Urinary bladder (tissue), 4 donors: Measurements from ENCODE around the gene PALD1. TPM values are rescaled to one million over a fixed set of nuclear protein-coding genes. Genes with fewer than 3 reads are reported as not detected.

Experiments used
- DNase-seq: peaks from one replicate; pipeline ENCODE4 v3.0.0-alpha.2; 2015; ENCODE audit errors: extremely low spot score
- H3K27ac ChIP-seq: one replicate; pipeline ENCODE4 v1.5.1; 2013; ENCODE audit warnings: low read depth, mild to moderate bottlenecking, moderate library complexity
- H3K36me3 ChIP-seq: one replicate; pipeline ENCODE4 v1.6.1; 2013; ENCODE audit warnings: mild to moderate bottlenecking, moderate library complexity; ENCODE audit not compliant: insufficient read depth
- H3K4me1 ChIP-seq: one replicate; pipeline ENCODE4 v1.6.1; 2013; ENCODE audit warnings: mild to moderate bottlenecking, moderate library complexity; ENCODE audit not compliant: insufficient read depth
- H3K4me3 ChIP-seq: one replicate; pipeline ENCODE4 v1.5.1; 2013; ENCODE audit warnings: low read depth, low read length
- WGBS: extraction: QIAGEN DNeasy Blood & Tissue Kit; methylation state at CpG from one replicate; pipeline ENCODE4 v1.1.7; 2013; 5-methylcytosine and 5-hydroxymethylcytosine counted together
- polyA plus RNA-seq: library from polyadenylated mRNA; stranded (reverse); fragments of 200-250 nt; gene quantifications from one replicate; pipeline ENCODE4 v1.2.3, GENCODE V29; 2013
- total RNA-seq: library from RNA; depleted of rRNA; stranded (reverse); fragments of >200 nt; gene quantifications from one replicate; pipeline ENCODE4 v1.2.3, GENCODE V29; 2014
- donor health status: healthy with polysubstance abuse.
- donor health status: healthy.

The PALD1 gene
- total and polyA plus RNA-seq, 2 donors = 5.7 to 10.2 TPM

DNA sequence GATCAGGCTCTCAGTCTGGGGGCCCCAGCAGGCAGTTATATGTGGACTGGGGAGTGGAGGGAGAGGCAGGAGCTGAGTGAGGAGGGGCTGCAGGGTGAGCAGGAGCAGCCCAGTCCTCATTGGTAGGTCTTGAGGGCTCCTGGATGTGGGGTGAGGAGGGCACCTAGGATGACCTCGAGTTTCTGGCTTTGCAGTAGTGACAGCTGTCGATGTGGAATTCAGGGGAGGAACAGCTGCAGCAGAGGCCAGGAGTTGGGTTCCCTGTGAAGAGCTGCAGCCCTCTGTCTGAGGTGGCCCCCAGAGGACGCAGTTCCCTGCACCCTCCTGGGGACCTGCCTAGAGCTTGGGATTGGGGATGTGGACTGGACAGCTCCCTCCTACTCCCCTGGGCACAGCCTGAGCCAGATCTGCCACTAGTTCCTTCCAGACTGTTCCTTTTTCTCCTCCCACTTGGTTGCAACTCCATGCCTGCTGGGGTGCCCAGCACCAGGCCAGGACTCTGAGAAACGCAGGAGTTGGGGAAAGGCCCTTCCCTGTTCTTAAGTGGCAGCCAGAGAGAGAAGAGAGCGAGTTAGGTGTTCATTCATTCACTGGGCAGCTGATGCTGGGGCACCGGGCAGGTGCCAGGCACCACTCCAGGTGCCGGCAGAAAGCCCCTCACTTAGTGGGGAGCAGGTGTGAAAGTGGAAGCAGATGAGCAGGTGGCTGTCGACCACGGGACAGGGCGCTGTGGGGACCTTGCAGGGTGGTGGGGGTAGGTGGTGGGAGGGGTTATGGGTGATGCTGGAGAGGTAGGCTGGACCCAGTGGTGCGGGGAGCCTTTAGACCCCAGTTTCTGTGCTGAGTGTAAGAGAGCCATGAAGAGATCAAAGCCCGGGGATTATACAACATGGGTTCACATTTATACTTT, 66.1 kb downstream of the PALD1 start:
- 83% methylated on average over 12 of the region's 12 CpGs for WGBS
- no peak for DNase-seq
- H3K36me3 ChIP-seq = no peaks in the 10 kb centered on the region
- no peak overlapping the region for H3K27ac ChIP-seq
- H3K4me3 ChIP-seq = no peak overlapping the region
- no peaks in the 10 kb centered on the region for H3K4me1 ChIP-seq

DNA sequence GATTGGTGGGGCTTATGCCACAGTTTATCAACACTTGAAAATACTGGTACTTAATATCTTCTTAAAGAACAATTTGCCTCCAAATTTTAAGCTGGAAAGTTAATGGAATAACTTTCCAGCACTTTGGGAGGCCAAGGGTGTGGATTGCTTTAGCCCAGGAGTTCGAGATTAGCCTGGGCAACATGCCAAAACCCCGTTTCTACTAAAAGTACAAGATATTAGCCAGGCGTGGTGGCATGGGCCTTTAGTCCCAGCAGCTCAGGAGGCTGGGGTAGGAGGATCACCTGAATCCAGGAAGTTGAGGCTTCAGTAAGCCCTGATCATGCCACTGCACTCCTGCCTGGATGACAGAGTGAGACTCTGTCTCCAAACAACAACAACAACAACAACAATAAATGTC, 68.0 kb downstream of the PALD1 start:
- 28% methylated on average over 3 of the region's 3 CpGs for WGBS
- no peaks in the 10 kb centered on the region for H3K36me3 ChIP-seq
- no peak overlapping the region for H3K4me3 ChIP-seq
- no peak for DNase-seq
- H3K4me1 ChIP-seq = no peaks in the 10 kb centered on the region
- H3K27ac ChIP-seq = no peak overlapping the region

DNA sequence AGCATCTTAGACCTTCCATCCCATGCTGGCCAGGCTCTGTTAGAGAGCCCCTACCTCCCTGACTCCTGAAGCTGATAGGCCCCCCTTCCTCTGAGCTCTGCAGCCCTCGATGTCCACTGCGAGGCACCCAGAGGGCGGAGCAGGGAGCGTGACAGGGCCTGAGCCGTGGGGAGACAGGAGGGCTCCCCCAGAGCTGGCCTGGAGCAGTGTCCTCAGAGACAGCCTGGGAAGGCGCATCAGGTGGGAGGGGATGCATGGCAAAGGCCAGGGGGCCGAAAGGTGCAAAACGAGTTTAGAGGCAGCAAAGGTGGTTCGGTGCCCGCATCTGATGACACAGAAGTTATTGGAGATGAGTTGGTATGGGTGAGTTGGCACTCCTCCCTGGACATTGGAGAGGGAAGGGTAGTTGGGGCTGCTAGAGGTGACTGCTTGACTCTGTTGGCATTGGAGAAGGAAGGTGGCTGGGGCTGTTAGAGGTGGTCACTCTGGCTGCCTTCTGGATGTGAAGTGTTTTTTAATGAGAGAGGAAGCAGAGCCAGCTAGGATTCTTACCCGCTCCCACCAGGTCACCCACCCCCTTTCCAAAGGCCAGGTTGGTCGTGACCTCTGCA, 70.9 kb downstream of the PALD1 start:
- Histone ChIP-seq H3K4me1 (no peaks in the 10 kb centered on the region), H3K4me3 (no peak overlapping the region), H3K27ac (no peak overlapping the region), H3K36me3 (no peaks in the 10 kb centered on the region)
- WGBS = 82% methylated on average over 12 of the region's 12 CpGs
- DNase-seq = no peak

DNA sequence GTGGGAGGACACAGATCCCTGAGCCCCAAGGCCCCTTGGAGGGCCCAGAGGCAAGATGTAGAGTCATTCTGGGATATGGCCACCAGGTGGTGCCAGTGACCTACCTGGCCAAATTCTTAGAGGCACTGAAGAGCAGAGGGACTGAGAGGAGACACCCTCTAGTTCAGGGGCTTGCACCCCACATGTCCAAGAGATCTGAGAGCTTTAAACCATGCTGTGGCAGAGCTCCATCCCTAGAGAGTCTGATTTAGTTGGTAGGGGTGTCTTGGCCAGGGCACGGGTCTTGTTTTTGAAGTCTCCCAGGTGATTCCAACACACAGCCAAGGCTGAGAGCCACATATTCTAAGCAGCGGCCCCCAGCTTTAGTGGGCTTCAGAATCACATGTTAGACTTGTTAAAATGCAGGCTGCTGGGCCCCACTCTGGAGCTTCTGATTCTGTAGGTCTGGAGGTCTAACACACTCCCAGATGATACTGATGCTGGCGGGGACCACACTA, 71.4 kb downstream of the PALD1 start:
- DNase-seq = no peak
- H3K27ac ChIP-seq = no peak overlapping the region
- 72% methylated on average over 3 of the region's 3 CpGs for WGBS
- H3K4me3 ChIP-seq = no peak overlapping the region
- H3K36me3 ChIP-seq = no peaks in the 10 kb centered on the region
- no peaks in the 10 kb centered on the region for H3K4me1 ChIP-seq

DNA sequence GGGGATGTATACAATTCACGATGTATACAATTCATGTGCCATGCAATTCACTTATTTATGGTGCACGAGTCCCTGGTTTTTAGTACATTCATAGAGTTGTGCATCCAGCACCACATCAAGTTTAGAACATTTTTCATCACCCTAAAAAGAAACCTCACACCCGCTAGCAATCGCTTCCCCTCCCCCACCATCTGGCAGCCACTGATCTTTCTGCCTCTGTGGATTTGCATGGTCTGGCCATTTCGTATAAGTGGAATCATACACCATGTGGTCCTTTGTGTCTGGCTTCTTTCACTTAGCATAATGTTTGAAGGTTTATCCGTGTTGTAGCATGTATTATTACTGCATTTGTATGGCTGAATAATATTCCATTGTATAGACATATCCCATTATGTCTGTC, 71.9 kb downstream of the PALD1 start:
- Histone ChIP-seq H3K4me3 (no peak overlapping the region), H3K4me1 (no peaks in the 10 kb centered on the region), H3K27ac (no peak overlapping the region), H3K36me3 (no peaks in the 10 kb centered on the region)
- no peak for DNase-seq
- WGBS = 80% methylated on average over 6 of the region's 6 CpGs

DNA sequence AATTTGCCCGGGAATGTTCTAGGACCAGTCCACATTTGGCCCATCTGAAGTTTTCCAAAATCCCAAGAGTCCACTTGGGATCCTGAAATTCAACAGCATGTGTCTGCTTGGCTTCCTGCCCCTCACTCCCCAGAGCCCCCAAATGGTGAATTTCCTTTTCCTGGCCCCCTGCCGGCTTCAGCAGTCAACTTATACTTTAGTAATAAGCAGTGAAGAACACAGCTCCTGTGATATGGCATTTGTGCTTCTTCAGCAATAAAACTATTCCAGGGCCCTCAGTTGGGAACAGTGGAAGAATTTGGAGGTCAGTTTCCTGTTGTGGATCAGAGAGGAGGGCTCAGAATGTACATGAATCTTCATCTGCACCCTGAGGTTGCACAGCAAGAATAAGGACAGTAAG, 72.9 kb downstream of the PALD1 start:
- 54% methylated on average over 2 of the region's 2 CpGs for WGBS
- no peak for DNase-seq
- no peaks in the 10 kb centered on the region for H3K36me3 ChIP-seq
- no peaks in the 10 kb centered on the region for H3K4me1 ChIP-seq
- no peak overlapping the region for H3K27ac ChIP-seq
- H3K4me3 ChIP-seq = no peak overlapping the region

DNA sequence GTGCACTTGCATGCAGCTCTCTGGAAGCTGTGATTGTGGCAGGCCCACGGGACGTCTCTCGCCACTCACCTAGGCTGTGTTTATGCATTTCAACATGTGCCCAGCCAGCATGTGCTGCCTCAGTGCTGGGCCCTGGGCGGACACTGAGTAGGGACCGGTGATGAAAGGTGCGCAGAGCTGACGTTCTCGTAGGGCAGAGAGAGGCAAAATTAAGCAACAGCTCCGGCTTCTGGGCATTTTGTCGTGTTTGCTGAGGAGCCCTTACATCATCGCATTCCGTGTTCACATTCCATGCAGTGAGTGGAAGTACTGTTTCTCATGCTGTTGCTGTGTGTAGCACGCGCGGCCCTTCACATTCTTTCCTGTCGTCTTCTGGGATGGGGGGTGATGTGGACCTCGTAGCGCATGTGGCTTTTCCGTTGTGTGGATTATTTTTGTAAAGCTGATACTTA, 73.4 kb downstream of the PALD1 start:
- H3K27ac ChIP-seq = no peak overlapping the region
- H3K4me1 ChIP-seq = no peaks in the 10 kb centered on the region
- 55% methylated on average over 19 of the region's 19 CpGs for WGBS
- H3K36me3 ChIP-seq = no peaks in the 10 kb centered on the region
- no peak for DNase-seq
- H3K4me3 ChIP-seq = no peak overlapping the region

DNA sequence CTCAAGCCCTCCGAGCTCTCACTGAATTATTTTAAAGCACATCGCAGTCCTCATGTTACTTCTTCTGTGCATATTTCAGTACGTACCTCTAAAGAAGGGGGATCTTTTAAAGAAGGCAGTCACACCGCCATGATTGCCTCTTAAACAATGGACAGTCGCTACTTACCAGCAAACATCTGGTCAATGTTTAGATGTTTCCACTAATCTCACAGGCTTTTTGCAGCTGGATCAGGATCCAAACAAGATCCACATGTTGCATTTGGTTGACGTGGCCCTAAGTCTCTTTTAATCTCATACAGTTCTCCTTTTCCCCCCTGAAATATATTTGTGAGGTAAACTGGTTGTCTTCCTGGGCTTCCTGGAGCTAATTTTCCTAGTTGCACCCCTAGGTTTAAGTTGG, 74.0 kb downstream of the PALD1 start:
- no peak overlapping the region for H3K27ac ChIP-seq
- 65% methylated on average over 6 of the region's 6 CpGs for WGBS
- DNase-seq = no peak
- H3K4me3 ChIP-seq = no peak overlapping the region
- H3K36me3 ChIP-seq = no peaks in the 10 kb centered on the region
- H3K4me1 ChIP-seq = no peaks in the 10 kb centered on the region

DNA sequence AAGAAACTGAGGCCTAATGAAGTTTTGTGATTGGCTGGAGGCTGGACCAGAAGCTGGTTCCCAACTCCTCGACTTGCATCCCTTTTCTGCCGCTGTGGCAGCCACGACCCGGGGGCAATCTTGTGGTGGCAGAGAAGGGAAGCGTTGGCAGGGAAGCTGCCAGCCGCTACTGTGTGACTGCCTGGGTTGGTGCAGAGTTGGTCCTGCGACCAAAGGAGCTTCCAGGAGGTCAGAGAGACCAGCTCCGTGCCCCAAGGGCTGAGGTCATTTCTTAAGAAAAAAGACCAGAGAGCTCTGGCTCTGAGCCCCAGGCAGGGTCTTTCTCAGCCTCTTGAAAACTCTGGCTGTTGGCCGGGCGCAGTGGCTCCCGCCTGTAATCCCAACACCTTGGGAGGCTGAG, 76.8 kb downstream of the PALD1 start:
- DNase-seq = no peak
- WGBS = 90% methylated on average over 11 of the region's 11 CpGs
- no peaks in the 10 kb centered on the region for H3K36me3 ChIP-seq

DNA sequence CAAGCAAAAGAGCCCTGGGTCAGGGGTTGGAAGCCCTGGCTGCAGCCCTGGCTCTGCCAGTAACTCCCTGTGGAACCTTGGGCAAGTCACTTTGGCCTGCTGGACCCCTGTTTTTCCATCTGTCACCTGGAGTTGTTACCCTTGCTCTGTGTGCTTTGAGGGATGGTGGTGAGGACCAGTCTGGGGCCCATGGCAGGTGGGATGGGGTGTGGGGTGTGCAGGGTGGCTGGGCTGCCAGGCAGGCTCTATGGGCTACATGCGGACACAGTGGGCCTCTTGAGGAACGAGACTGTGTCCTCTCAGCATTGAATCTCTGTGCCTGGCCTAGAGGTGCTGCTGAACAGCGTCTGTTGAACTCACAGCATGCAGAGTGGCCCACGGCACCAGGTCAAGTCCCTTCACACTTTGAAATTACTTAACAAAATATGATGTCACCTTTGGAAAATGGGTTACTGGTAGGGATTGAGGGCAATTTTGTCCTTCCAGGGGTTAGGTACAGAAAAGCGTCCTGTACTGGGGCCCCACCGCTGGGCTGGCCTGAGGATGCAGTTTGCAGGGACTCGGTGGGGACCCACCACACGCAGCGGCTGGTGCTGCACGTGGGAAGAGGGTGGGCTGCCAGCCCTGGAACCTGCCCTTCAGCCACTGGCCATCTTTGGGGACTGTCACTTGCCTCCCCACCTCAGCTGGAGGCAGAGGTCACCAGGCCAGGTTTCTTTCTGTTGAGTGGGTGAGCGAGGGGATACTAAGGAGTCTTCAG, 78.7 kb downstream of the PALD1 start:
- Histone ChIP-seq H3K4me3 (no peak overlapping the region), H3K27ac (no peak overlapping the region), H3K36me3 (no peaks in the 10 kb centered on the region), H3K4me1 (no peaks in the 10 kb centered on the region)
- WGBS = 97% methylated on average over 11 of the region's 11 CpGs
- DNase-seq = no peak

More for the DNA sequence above, 76.8 kb downstream of the PALD1 start:
- Histone ChIP-seq H3K4me3 (no peak overlapping the region), H3K27ac (no peak overlapping the region), H3K4me1 (no peaks in the 10 kb centered on the region)

DNA sequence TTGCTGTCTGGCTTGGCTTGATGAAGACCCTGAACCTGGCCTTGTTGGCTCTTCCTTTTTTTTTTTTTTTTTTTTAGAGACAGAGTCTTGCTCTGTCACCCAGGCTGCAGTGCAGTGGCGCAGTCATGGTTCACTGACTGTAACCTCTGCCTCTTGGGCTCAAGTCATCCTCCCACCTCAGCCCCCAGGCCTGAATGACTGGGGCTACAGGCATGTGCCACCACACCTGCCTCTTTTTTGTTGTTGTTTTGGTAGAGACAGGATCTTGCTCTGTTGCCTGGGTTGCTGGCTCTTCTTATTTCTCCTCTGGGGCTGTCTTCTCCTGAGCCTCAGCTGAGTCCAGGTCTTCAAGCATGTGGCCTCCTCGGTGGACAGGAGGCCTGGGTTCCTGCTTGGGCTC, 79.3 kb downstream of the PALD1 start:
- 72% methylated on average over 2 of the region's 2 CpGs for WGBS
- no peak for DNase-seq

DNA sequence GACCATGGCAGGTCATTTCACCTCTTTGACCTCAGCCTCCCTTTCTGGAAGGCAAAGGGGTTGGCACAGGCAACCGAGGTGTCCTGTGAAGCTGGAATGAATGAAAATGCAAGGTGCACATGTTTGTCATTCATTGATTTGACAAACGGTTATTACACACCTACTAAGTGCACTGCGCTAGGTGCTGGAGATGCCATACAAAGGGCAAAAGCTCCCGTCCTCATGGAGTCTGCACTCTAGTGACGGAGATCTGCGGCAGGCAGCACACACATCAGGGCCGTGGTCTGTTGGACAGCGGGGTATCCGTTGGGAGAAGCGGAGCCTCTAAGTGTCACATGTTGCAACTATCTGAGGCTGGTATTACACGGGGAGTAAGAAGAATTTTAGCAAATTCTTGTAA, 79.7 kb downstream of the PALD1 start:
- Histone ChIP-seq H3K36me3 (no peaks in the 10 kb centered on the region), H3K4me3 (no peak overlapping the region), H3K27ac (no peak overlapping the region), H3K4me1 (no peaks in the 10 kb centered on the region)
- DNase-seq = no peak
- WGBS = 93% methylated on average over 11 of the region's 11 CpGs

More for the DNA sequence above, 79.3 kb downstream of the PALD1 start:
- H3K4me3 ChIP-seq = no peak overlapping the region
- no peak overlapping the region for H3K27ac ChIP-seq
- H3K4me1 ChIP-seq = no peaks in the 10 kb centered on the region
- no peaks in the 10 kb centered on the region for H3K36me3 ChIP-seq

DNA sequence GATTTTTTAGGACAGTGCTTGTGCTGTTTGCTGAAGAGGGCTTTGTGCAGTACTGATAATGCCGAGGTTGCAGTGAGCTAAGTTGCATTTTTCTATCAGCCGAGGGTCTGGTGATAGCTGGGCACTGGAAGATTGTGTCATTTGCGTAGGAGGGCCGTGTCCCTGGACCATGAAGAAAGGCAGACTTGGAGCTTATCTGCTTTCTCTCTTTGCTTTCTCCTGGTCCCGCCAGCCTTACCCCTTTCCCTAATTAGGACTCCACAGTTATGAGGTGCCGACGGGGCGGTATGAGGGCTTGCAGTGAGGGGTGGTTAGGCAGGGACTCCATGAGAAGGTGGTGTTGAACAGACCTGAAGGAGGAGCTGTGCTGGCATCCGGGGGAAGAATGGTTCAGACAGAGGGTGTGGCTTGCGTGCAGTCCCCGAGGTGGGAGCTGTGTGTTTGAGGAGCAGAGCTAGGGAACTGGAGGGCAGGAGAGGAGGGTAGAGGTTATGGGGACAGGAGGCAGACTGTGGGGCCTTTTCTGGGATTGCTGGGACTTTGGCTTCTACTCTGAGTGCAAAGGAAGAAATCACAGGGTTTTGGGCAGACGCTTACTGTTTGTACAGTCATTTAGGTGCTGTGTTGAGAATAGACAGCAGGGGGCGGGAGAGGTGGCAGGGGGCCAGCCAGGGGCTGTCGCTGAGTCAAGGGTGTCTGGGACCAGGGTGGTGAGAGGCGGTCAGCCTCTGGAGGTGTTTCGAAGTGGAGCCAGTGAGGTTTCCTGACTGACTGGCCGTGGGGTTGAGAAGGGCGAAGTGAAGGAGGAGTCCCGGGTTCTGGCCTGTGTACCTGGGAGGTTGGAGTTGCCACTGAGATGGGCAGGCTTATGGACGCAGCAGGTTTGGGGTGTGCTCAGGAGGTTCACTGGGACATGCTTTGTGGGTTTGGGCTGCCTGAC, 80.6 kb downstream of the PALD1 start:
- H3K36me3 ChIP-seq = no peaks in the 10 kb centered on the region
- no peak for DNase-seq
- H3K27ac ChIP-seq = no peak overlapping the region
- 32% methylated on average over 20 of the region's 20 CpGs for WGBS
- H3K4me3 ChIP-seq = no peak overlapping the region
- H3K4me1 ChIP-seq = no peaks in the 10 kb centered on the region
